ENCODE results near the gene FREM1.

DNA sequence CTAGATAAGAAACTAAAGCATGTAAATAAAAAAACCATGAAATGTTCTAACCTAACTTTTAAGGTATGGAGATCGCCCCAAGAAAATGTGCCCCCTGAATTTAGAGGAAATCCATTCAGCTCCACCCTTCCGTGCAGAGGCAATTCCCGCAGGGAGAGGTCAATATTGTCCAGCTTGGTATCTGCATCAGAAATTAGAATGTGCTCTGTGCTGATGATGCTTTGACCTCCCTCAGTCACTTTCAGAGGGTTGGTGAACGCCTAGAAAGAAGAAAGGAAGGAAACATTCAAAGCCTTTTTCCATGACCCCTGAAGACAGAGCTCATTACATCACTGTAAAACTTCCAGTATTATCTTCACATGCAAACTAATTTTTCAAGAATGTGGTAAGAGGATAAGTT, 91.0 kb downstream of the FREM1 start:
- TF ChIP-seq EZH2phosphoT487 (IDR thresholded peaks at IDR 0.05; ENCODE audit: unreplicated experiment): no peak
- no peak for TF ChIP-seq POLR2AphosphoS5 (IDR thresholded peaks at IDR 0.05; ENCODE audit: low read depth)
- TF ChIP-seq, protein P1, sequence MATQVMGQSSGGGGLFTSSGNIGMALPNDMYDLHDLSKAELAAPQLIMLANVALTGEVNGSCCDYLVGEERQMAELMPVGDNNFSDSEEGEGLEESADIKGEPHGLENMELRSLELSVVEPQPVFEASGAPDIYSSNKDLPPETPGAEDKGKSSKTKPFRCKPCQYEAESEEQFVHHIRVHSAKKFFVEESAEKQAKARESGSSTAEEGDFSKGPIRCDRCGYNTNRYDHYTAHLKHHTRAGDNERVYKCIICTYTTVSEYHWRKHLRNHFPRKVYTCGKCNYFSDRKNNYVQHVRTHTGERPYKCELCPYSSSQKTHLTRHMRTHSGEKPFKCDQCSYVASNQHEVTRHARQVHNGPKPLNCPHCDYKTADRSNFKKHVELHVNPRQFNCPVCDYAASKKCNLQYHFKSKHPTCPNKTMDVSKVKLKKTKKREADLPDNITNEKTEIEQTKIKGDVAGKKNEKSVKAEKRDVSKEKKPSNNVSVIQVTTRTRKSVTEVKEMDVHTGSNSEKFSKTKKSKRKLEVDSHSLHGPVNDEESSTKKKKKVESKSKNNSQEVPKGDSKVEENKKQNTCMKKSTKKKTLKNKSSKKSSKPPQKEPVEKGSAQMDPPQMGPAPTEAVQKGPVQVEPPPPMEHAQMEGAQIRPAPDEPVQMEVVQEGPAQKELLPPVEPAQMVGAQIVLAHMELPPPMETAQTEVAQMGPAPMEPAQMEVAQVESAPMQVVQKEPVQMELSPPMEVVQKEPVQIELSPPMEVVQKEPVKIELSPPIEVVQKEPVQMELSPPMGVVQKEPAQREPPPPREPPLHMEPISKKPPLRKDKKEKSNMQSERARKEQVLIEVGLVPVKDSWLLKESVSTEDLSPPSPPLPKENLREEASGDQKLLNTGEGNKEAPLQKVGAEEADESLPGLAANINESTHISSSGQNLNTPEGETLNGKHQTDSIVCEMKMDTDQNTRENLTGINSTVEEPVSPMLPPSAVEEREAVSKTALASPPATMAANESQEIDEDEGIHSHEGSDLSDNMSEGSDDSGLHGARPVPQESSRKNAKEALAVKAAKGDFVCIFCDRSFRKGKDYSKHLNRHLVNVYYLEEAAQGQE (IDR thresholded peaks at IDR 0.05; ENCODE audit: unreplicated experiment): no peak
